ENCODE measurements around the gene DENND6B.
"Not testable (repeated sequence)": the region's sequence is repeated elsewhere in the genome, so short reads cannot be mapped to it uniquely, and the experiment has no call there.

Gene DENND6B

DNA sequence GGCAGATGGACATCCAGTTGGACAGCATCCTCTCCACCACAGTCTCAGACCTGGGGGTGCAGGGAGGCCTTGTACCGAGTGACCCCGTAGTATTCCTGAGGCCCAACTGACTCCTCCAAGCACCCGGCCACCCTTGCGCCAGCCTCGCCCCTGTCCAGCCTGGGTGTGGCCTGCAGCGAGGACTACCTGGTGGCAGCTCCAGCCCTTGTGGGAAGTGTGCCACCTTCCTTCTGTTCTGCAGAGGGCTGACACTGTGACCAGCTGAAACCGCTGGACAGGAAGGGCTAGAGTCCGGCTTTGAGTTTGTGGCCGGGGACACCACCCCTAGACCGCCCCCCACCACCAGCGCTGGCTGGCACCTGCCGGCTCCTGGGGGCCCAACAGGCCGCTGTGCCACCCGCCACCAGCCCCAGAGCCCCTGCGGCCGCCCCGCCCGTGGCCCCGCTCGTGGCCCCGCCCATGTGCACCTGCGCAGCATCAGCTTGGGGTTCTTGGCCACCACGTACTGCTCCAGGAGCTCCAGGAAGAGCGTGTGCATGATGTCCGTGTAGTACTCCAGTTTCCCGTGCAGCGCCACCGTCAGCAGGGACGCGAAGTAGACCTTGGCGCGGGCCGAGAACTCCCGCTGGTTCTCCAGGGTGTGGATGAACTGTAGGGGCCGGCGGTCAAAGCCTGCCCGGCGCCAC, 46.6 kb downstream of the DENND6B start:
- intact Hi-C loops (cut with DNase I) = no loop called here
- DNase-seq = no peak

DNA sequence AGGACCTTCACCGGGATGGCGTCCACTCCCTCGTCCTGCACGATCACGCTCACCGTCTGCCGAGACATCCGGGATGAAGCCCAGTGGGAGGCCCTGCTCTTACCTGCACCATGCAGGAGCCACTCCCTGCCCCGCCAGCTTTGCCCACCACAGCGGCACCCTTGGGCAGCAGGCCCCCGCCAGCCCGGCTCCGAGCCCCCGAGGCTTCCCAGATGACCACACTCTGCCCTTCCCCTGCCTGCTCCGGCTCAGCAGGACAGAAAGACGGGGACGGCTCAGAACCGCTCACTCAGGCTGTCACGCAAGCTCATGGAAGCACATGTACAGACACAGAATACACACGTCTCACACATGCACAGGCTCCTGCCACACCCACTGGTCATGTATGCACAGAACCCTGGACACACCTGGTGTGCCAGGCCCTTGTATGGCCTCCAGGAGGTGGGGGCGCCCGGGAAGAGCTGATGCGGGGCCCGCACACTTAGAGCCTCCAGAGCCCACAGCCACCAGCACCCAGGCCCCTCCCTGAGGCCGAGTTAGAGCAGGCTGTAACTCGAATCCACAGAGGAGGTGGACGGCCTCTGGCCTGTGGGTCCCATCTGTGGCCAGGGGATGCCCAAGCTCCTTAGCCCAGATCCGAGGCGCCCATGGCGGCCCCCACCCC, 47.7 kb downstream of the DENND6B start:
- DNase-seq = no peak
- intact Hi-C loops (cut with DNase I) = loop anchor here (5.0 kb wide), 1 partner anchor 48 kb away; the partner anchor contains the start of gene DENND6B

DNA sequence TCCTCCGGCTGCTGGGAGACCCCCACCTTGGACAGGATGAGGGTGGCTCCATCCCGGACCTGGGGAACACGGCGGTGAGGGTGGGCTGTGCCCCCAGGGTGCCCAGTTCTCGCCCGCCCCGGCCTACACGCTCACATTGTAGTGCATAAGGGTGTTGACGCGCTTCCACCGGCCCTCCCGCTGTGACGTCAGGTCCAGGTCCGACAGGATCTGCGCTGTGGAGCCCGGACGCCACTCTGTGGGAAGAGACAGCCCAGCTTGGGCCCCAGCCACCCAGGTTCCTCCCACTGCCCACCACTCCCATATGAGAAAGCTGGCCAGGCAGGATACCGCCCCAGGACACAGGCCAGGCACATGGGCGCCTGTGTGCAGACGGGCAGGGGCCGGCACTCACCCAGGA, 48.4 kb downstream of the DENND6B start:
- intact Hi-C loops (cut with DNase I) = loop anchor here (5.0 kb wide), 1 partner anchor 49 kb away; the partner anchor contains the start of gene DENND6B
- DNase-seq = no peak

DNA sequence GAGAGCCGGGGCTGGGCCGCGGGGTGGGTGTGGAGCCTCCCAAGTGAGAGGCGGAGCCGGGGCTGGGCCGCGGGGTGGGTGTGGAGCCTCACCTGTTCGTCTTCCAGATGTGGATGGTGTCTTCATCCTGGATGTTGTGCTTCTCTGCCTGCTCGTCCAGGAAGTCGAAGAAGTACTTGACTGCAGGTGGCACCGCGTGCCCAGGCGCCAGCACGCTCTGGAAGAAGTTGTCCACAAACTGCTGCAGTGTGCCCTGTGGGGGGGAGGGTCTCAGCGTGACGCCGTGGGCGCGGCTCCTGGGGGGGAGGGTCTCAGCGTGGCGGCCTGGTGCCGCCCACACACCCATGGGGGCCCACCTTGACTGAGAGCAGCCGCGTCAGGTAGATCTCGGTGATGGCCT, 49.1 kb downstream of the DENND6B start:
- intact Hi-C loops (cut with DNase I) = loop anchor here (5.0 kb wide), 1 partner anchor 50 kb away; the partner anchor contains the start of gene DENND6B
- DNase-seq = no peak

DNA sequence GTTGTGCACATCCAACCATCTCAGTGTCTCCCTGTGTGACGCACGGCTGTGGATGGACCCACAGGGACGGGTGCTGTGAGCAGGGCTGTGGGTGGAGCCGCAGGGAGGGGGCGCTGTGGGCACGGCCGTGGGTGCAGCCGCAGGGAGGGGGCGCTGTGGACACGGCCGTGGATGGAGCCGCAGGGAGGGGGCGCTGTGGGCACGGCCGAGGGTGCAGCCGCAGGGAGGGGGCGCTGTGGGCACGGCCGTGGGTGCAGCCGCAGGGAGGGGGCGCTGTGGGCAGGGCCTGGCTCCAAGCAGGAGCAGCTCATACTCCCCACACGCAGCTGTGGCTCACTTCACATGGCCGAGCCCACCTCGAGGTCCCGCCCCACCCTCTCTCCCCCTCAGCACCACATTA, 50.7 kb downstream of the DENND6B start:
- peak; percentile 56 to 92 (median 80) for DNase-seq
- intact Hi-C loops (cut with DNase I) = loop anchor here (5.0 kb wide), 1 partner anchor 51 kb away; the partner anchor contains the start of gene DENND6B

DNA sequence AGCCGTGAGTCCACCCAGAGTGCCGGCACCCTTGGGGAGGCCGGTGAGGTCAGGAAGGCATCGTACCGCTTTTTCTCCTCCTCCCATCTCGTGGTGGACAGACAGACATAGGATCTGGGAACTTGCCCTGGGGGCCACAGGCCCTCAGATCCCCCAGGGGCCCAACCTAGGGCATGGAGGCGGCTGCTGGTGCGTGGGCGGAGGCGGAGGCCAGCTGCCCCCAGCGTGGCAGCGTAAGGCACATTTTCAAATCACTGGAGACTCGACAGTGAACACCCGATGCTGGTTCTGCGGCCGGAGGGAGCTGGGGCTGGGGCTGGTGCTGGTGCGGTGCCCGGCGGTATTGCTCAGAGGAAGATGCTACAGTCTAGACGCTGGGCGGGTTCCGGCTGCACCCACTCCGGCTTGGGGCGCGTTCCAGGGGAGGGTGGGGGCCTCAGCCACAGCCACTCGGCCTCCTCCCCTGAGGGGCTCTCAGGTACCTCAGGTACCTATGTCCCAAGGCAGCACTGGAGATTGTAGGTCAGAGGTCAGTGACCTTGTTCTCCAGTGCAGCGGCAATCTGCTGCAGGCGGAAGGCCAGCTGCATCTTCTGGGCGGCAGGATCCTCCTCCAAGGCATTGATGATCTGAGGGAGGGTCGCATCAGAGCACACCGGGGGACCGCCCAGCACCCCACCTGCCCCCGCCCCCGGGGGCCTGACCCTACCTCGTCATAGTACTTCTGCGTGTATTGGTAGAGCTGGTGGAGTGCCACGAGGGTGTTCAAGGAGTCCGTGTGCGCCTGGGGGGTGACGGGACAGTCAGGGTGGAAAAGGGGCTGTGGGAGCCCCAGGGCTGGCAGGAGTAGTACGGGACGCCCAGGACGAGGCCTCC, 51.4 kb downstream of the DENND6B start:
- DNase-seq = no peak
- intact Hi-C loops (cut with DNase I) = loop anchor here (5.0 kb wide), 1 partner anchor 52 kb away; the partner anchor contains the start of gene DENND6B

DNA sequence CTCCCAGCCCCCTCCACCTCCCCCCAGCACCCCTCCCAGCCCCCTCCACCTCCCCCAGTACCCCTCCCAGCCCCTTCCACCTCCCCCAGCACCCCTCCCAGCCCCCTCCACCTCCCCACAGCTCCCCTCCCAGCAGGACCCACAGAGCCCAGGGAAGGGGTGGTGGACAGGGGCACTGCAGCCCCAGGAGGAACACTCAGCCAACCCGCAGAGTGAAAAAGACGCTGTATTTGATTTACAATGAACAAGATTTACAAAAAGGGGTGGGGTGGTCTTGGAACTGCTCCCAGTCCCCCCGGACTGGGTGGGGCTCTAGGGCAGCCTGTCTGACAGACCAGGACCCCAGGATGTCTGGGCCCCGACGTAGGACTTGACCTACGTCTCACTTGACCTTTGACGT, 52.0 kb downstream of the DENND6B start:
- intact Hi-C loops (cut with DNase I) = loop anchor here (5.0 kb wide), 1 partner anchor 53 kb away; the partner anchor contains the start of gene DENND6B
- DNase-seq = no peak

DNA sequence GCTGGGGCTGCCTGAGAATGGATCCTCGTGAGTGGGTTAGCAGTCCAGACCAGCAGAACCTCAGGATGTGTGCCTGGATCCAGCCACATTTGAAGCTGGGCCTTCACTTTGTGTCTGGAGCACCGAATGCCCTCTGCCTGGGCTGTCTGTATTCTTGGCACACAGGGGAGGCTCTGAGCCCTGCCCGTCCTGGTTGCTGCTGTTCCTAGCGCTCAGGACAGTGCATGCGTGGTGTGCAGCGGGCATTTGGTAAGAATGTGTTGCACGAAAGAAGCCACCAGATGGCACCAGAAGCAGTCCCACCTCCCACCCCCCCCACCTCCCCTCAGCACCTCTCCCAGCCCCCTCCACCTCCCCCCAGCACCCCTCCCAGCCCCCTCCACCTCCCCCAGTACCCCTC, 52.5 kb downstream of the DENND6B start:
- peak in 38 of 42 donors; percentile 43 to 83 (median 63) for DNase-seq
- intact Hi-C loops (cut with DNase I) = no loop called here

DNA sequence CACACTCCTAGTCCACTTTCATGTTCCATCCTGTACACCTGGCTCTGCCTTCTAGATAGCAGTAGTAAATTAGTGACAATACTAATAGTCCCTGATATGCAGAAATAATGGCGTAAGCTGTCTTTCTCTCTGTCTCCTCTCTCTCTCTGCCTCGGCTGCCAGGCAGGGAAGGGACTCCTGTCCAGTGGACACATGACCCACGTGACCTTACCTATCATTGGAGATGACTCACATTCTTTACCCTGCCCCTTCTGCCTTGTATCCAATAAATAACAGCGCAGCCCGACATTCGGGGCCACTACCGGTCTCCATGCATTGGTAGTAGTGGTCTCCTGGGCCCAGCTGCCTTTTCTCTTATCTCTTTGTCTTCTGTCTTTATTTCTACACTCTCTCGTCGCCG, 53.0 kb downstream of the DENND6B start:
- intact Hi-C loops (cut with DNase I); DNase-seq: not testable (repeated sequence)

DNA sequence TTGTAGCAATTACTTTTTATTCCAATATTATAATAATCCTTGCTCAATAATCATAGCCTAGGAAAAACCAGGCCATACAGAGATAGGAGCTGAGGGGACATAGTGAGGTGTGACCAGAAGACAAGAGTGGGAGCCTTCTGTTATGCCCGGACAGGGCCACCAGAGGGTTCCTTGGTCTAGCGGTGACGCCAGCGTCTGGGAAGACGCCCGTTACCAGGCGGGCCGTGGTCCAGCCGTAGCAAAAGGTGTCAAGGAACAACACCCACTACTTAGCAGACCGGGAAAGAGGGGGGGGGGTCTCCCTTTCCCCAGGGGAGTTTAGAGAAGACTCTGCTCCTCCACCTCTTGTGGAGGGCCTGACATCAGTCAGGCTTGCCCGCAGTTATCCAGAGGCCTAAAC, 53.5 kb downstream of the DENND6B start:
- intact Hi-C loops (cut with DNase I); DNase-seq: not testable (repeated sequence)

DNA sequence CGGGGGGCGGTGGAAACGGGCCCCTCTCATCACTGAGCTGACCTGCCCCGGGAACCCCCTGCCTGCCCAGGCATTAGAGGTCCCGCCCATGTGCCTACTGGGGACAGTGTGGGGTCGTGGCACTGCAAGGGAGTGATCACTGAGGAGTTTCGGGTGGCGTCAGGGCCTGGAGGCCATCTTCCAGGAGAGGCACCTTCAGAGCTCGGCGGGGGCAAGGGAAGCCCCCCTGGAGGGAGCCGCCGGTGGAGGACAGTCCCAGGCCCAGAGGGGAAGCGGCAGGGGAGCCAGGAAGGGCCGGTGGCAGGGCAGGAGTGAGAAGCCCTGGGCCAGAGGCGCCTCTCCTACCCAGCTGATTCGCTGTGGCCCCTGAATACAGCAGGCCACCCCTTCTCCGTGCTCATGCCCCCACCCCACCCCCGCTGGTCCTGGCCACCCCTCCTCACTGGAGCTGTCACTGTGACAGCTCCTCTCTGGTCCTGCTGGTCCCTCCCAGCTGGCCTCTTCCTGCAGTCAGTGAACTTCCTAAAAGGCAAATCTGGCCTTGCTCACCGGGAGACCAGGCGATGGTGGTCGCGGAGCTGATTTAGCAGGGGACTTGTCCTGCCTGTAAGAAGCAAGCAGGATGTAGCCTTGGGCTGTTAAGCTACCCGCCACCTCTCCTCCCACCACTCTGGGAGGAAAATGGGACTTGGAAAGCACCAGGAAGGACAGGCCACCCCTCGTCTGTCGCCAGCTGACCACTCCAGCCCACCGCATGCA, 54.6 kb downstream of the DENND6B start:
- intact Hi-C loops (cut with DNase I) = no loop called here
- DNase-seq = no peak

DNA sequence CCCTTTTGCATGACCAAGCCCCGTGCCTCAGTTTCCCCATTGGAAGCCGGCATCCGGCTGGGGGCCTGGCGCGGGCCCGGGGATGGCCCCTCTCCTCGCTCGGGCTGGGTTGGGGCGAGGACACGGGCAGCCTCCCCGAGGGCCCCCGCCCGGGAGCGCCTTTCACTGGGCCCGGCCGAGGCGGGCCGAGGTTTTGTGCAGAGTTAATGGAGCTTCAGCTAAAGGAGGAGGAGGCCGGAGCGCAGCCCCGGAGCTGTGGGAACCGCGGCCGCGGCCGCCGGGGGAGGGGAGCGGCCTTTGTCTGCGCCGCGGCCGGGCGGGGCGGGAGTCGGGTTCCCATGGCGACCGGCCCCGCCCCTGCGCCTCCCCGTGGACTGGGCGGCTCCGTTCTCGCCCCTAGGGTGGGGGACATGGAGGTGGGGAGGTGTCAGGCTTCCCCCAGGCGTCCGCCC, 55.3 kb downstream of the DENND6B start:
- DNase-seq = peak in 39 of 42 donors; percentile 40 to 84 (median 67)
- intact Hi-C loops (cut with DNase I) = no loop called here

DNA sequence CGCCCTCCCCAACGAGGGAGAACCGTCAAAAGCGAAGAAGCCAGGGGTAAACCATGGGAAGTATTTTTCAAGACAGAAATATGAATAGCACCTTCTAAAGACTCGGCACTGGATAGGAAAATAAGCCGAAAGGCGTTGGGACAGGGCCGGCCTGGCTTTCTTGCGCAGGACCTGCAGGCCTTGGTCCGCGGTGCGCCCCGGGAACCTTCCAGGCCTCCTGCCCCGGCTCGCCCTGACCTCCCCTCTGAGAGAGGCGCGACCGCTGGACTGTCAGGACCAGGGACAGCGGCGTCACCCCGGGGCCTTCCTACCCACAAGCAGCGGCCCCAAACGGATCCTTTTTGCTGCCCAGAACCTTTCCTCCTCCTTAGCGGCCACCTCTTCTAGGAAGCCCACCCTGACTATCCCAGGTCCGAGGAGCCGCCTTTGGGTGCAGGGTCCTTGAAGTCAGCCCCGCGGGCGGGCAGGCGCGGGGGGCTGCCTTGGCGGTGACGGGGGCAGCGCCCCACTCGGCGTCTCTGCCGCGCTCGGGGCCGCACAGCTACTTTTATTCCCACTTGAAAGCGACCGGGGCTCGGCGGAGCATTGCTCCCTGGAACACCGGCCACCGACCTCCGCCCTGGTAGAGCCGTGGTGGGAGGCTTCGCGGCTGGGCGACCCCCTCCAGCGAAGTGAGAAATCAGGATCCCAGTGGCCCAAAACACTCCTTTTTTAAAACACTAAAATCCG, 56.0 kb downstream of the DENND6B start:
- intact Hi-C loops (cut with DNase I) = no loop called here

DNA sequence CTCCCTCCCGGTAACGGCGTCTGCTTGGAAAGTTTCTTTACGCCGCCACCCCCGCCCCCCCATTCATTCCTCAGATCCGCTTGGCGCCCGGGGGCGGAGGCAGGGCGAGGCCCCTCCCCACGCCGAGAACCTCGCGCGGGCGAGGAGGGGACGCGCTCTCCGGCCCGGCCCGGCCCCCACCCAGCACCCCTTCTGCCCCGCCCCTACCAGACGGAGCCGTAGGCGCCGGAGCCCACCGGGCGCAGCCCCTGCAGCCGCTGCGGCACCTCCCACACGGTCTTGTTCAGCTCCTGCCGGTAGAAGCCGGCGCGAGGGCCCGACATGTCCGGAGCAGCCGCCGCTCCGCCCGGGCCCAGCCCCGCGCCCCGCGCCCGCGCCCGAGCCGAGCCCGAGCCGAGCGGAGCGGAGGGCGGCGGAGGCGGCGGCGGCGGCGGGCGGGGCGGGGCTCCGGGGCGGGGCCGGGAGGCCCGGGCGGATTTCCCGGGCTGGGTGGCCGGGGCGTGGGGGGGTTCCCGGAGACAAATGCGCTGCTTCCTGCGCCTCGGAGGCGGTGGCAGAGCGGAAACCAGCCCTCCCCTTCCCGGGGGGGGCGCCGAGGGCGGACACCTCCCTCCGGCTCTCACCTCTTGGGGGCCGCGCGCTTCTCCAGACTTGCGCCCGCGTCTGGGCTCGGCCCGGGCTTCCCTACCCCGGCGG, 56.7 kb downstream of the DENND6B start, which contains the start of gene MAPK11:
MAPK11 (minus strand) TSS at position 411 of the 696 bp plus-strand sequence; CDS start at position 323, 88 bp downstream.
- intact Hi-C loops (cut with DNase I) = no loop called here

More for the DNA sequence above, 56.0 kb downstream of the DENND6B start:
- DNase-seq = peak in 21 of 42 donors; percentile 35 to 72 (median 49)

DNA sequence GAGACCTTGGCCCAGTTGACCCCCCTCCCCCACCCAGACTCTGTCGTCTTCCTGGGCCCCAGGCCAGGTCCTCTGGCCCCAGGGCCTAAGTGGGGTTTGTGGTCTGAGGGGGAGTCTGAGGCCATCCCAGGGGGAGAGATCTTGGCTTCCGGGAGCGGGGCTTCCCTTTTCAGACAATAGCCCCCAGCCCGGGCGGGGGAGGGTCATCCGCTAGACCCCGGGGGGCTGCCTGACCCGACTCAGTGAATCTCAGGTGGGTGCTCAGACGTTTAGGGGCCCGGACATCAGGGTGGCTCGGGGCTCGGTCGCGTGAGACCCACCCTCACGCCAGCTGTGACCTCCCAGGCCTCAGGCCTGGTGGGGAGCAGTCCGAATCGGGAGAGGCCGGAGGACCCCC, 57.2 kb downstream of the DENND6B start:
- no peak for DNase-seq
- intact Hi-C loops (cut with DNase I) = no loop called here

More for the DNA sequence above, 56.7 kb downstream of the DENND6B start, which contains the start of gene MAPK11:
- DNase-seq = peak in 39 of 42 donors; percentile 31 to 81 (median 60)

DNA sequence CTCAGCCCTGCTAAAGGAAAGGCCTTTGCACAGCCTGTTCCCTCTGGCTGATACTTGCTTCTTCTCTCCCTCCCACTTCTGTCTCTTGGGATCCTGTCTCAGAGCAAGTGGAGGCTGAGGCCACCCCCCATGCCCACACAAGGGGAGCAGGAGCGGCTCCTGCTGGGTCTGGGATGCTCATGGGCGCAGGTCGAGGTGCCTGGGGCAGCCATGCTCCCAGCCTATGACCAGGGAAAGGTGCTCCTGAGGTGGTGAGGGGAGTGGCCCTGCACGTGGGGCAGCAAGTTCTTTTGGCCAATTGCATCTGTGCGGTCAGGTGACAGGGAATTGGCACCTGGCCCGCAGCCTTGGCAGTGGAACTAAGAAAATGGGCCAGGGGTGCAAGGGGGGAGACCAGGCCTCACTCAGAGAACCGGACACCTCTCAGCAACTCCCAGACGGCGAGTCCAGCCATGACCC, 58.1 kb downstream of the DENND6B start:
- intact Hi-C loops (cut with DNase I) = no loop called here
- peak in 13 of 42 donors; percentile 32 to 65 (median 54) for DNase-seq

All from head of caudate nucleus (tissue), 42 donors.